ENCODE measurements around the gene NEK6. TPM values are rescaled to one million over a fixed set of nuclear protein-coding genes. Genes with fewer than 3 reads are reported as not detected.
A peak's percentile ranks its signal among the peaks of the same experiment; 100 is the strongest.

The NEK6 gene
- total and polyA plus RNA-seq, 9 of the 15 experiments (the other 6 are each of a cell fraction or from before 2014, with no cell fraction given) = 3.1 to 19.0 (median 8.4) TPM

DNA sequence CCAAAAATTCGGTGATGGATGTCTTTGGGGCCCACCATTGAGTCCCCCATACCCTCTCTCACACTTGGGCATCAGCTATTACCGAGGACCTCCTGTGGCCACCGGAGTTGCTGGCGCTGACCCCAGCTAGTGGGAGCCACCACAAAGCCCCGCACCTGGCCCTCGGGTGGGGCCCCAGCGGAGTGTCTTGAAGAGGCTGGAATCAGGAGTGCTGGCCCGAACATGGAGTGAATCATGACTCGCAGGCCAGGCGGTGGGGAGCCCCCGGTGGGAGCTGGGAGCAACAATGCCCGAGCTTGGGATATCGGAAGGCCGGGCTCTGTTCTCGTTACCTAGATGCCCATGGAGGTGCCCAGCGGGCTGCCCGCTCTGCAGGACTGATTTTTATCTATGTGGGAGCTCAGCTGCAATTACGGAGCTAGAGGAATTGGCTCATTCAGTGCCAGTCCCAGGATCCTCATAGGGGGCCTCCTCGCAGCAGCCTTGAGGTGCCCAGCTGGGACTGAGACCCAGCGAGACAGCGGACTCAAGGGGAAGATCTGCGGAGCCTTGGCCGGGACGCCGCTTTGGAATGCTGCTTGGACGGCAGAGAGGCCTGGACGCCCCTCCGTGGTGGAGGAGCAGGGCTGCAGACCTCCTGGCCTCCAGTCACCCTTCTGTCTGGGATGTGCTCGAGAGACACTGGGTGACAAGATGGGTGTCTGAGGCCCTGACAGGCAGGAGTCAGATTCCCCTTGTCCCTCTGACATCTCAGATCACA lies 86.7 kb downstream of the NEK6 start:
- Histone ChIP-seq H3K36me3 (ENCODE audit: control insufficient read depth, insufficient read depth, low read length) (peaks cover 35% of the 10 kb centered on the region; the same call in 1 of the 3 replicates), H3K27me3 (ENCODE audit: control insufficient read depth in 2 of 2, insufficient read depth in 2 of 2, low read length in 2 of 2) (no peaks in the 10 kb centered on the region), H3K4me1 (replicated peaks in 1 of 2; ENCODE audit: control insufficient read depth in 2 of 2, insufficient read depth in 2 of 2, low read length in 2 of 2) (peaks cover 0 to 42% of the 10 kb centered on the region in 2 experiments; a peak in 3 of 5 replicates), H3K4me3 (no peak overlapping the region), H3K9me3 (replicated peaks; ENCODE audit: control insufficient read depth, insufficient read depth, low read depth, low read length) (no peaks in the 10 kb centered on the region), H3K9me1 (ENCODE audit: control insufficient read depth, insufficient read depth, low read length) (peaks cover 3% of the 10 kb centered on the region), H4K20me1 (replicated peaks; ENCODE audit: control insufficient read depth, insufficient read depth, low read length) (peaks cover under 1% of the 10 kb centered on the region; the same call in 1 of the 2 replicates), H3K79me2 (ENCODE audit: control insufficient read depth, insufficient read depth, low read length) (no peaks in the 10 kb centered on the region), H3K9ac (ENCODE audit: insufficient read depth in 1 of 2, low read depth in 2 of 2, low read length in 2 of 2) (0 out of 4 replicates have a peak overlapping the region, but pooled peaks of 1 of the 2 experiments have one; percentile 4), H3K27ac (ENCODE audit: extremely low read depth, low read depth, low read length) (no peak overlapping the region), H2AFZ (ENCODE audit: low read depth, low read length) (no peak overlapping the region), H3K4me2 (ENCODE audit: insufficient read depth, low read length) (no peak overlapping the region)
- CTCF ChIA-PET (ENCODE audit: low intra/inter-chr PET ratio) = no interaction called here
- no peak for FAIRE-seq
- no peak for DNase-seq (ENCODE audit: extremely low read depth in 1 of 4, low spot score in 3 of 4)
- in situ Hi-C loops (cut with MboI) (no loop called here), intact Hi-C loops (cut with micrococcal nuclease) (no loop called here)
- TF ChIP-seq TCF3 (CRISPR knock-in tag; IDR thresholded peaks at IDR 0.05) (no peak), IRF2 (CRISPR knock-in tag; IDR thresholded peaks at IDR 0.05) (no peak), ZFX (CRISPR knock-in tag; IDR thresholded peaks at IDR 0.05) (no peak), ZFP36 (IDR thresholded peaks at IDR 0.05; ENCODE audit: low read depth, low read length, partially characterized antibody) (no peak), POLR2G (IDR thresholded peaks at IDR 0.05; ENCODE audit: low read depth, low read length) (peak; percentile 21)
- POLR2A ChIA-PET = interaction anchor here (0.7 kb wide), 2 partner anchors 38 to 43 kb away, joined by 3 to 4 read pairs; no protein-coding TSS in a partner anchor
- 84% methylated on average over 24 of the region's 29 CpGs for WGBS (ENCODE audit: insufficient coverage, low coverage, missing lambda C conversion rate)
- no TSS peak for BruUV-seq (replicated peaks)
- ATAC-seq = no peak

Measured in K562 (cell line).